HCT116 (cell line): ENCODE results near the gene UBE2E2. TPM values are rescaled to one million over a fixed set of nuclear protein-coding genes. Genes with fewer than 3 reads are reported as not detected.

Experiments
- ATAC-seq: fragments of 200-7000 bp; cut with Tn5 transposase; 2 replicates; pipeline ENCODE4 v1.9.1; 2020; ENCODE audit warnings: mild to moderate bottlenecking, moderate library complexity
- BruUV-seq: library from RNA; stranded (reverse); fragments of 400-500 nt; replicated peaks from 2 replicates; lab custom pipeline; 2021; lab: Mats Ljungman, UMichigan
- CTCF ChIA-PET: fragments of 300-600 bp; sonication (Branson Sonifier 250); formaldehyde crosslinking; loops from one replicate; lab custom pipeline; 2021; ENCODE audit warnings: antibody characterized with exemption; lab: Charles Lee
- POLR2A ChIA-PET: fragments of 300-600, 350-600 bp; sonication (Branson Sonifier 250); formaldehyde crosslinking; loops from one replicate; lab custom pipeline; 2021; ENCODE audit warnings: antibody characterized with exemption; lab: Charles Lee
- RAD21 ChIA-PET, 2 experiments: fragments of 300-600 bp; sonication (Branson Sonifier 250); formaldehyde crosslinking; loops; one replicate each; lab custom pipeline; 2023; ENCODE audit warnings: low total read pairs in 2 of 2; ENCODE audit not compliant: uncharacterized antibody in 2 of 2, unreplicated experiment in 2 of 2, low non-redundant PET in 1 of 2; lab: Charles Lee
- DNase-seq: peaks from one replicate; pipeline ENCODE4 v3.0.0-alpha.2; 2010; ENCODE audit warnings: low read depth, low spot score
- H2AFZ ChIP-seq: fragments of 200-600 bp; shearing (Covaris generic), sonication (generic); 2 replicates; pipeline ENCODE4 v1.6.1; 2017; ENCODE audit warnings: low read depth, mixed run types, mixed read lengths, antibody characterized with exemption, low read length; ENCODE audit not compliant: poor library complexity, severe bottlenecking
- H3K27ac ChIP-seq: 2 replicates; pipeline ENCODE4 v1.5.1; 2012; ENCODE audit warnings: low read depth, low read length
- H3K27me3 ChIP-seq: fragments of 200-600 bp; sonication (generic); 2 replicates; pipeline ENCODE4 v1.6.1; 2016; ENCODE audit warnings: mixed run types, low read length, mixed read lengths; ENCODE audit not compliant: insufficient read depth
- H3K36me3 ChIP-seq, 2 experiments: fragments of 200-500 bp in 1 of 2; fragments of 200-600 bp in 1 of 2; sonication (Bioruptor generic) in 1 of 2; sonication (generic) in 1 of 2; 2 replicates each; pipeline versions ENCODE4 v1.5.1 to v1.6.1; 2014 to 2016; ENCODE audit warnings: low read length in 2 of 2, inconsistent platforms in 1 of 2, mixed read lengths in 1 of 2, mixed run types in 1 of 2; ENCODE audit not compliant: insufficient read depth in 2 of 2, control insufficient read depth in 1 of 2
- H3K4me1 ChIP-seq, 2 experiments: fragments of 200-600 bp in 1 of 2; sonication (generic) in 1 of 2; 2 replicates each; pipeline versions ENCODE4 v1.5.1 to v1.6.1; 2012 to 2017; ENCODE audit warnings: low read length in 2 of 2, inconsistent platforms in 1 of 2, mild to moderate bottlenecking in 1 of 2, mixed read lengths in 1 of 2, mixed run types in 1 of 2, moderate library complexity in 1 of 2; ENCODE audit not compliant: insufficient read depth in 2 of 2, control insufficient read depth in 1 of 2
- H3K4me2 ChIP-seq: fragments of 200-600 bp; sonication (generic); 2 replicates; pipeline ENCODE4 v1.6.1; 2017; ENCODE audit warnings: mixed run types, low read length, mixed read lengths
- H3K4me3 ChIP-seq, 2 experiments: fragments of 200-600 bp in 1 of 2; sonication (generic) in 1 of 2; replicated peaks in 1 of 2; 2 replicates each; pipeline ENCODE4 v1.5.1; 2011 to 2016; ENCODE audit warnings: low read length in 2 of 2, control low read depth in 1 of 2, low read depth in 1 of 2, mild to moderate bottlenecking in 1 of 2, mixed read lengths in 1 of 2, mixed run types in 1 of 2
- H3K79me2 ChIP-seq: fragments of 200-600 bp; sonication (generic); 2 replicates; pipeline ENCODE4 v1.6.1; 2017; ENCODE audit warnings: mild to moderate bottlenecking, mixed run types, low read length, moderate library complexity, mixed read lengths; ENCODE audit not compliant: insufficient read depth
- H3K9ac ChIP-seq: fragments of 200-600 bp; sonication (generic); 2 replicates; pipeline ENCODE4 v1.6.1; 2016; ENCODE audit warnings: low read length, mixed read lengths
- H3K9me2 ChIP-seq: fragments of 200-600 bp; sonication (generic), shearing (Covaris generic); 2 replicates; pipeline ENCODE4 v1.6.1; 2017; ENCODE audit warnings: mixed run types, mild to moderate bottlenecking, moderate library complexity; ENCODE audit not compliant: insufficient read depth
- H3K9me3 ChIP-seq, 2 experiments: fragments of 200-500 bp in 1 of 2; fragments of 200-600 bp in 1 of 2; sonication (Bioruptor generic) in 1 of 2; sonication (generic) in 1 of 2; 2 replicates each; pipeline ENCODE4 v1.6.1; 2014 to 2017; ENCODE audit warnings: low read length in 2 of 2, mixed read lengths in 2 of 2, inconsistent platforms in 1 of 2, low read depth in 1 of 2, mild to moderate bottlenecking in 1 of 2, mixed run types in 1 of 2, moderate library complexity in 1 of 2; ENCODE audit not compliant: control insufficient read depth in 1 of 2, insufficient read depth in 1 of 2
- H4K20me1 ChIP-seq: fragments of 200-600 bp; sonication (generic), shearing (Covaris generic); 2 replicates; pipeline ENCODE4 v1.6.1; 2017; ENCODE audit warnings: mixed run types, mild to moderate bottlenecking, moderate library complexity; ENCODE audit not compliant: insufficient read depth
- CBX3 ChIP-seq: IDR thresholded peaks from 2 replicates; pipeline ENCODE4 v1.6.1; 2012; ENCODE audit warnings: low read depth
- CEBPB ChIP-seq: IDR thresholded peaks from 2 replicates; pipeline ENCODE4 v1.6.1; 2012; ENCODE audit warnings: low read depth
- CTCF ChIP-seq, 3 experiments: fragments of 200-600 bp in 1 of 3; sonication (generic) in 1 of 3; IDR thresholded peaks in 2 of 3; conservative IDR thresholded peaks in 1 of 3; 2 replicates each; pipeline ENCODE4 v1.5.1; 2012 to 2017; ENCODE audit warnings: low read depth in 2 of 3, low read length in 2 of 3, antibody characterized with exemption in 1 of 3, borderline replicate concordance in 1 of 3, control low read depth in 1 of 3, mild to moderate bottlenecking in 1 of 3, mixed read lengths in 1 of 3, mixed run types in 1 of 3, moderate library complexity in 1 of 3; ENCODE audit not compliant: insufficient read depth in 1 of 3
- EZH2 ChIP-seq: fragments of 200-600 bp; sonication (generic); IDR thresholded peaks from 2 replicates; pipeline ENCODE4 v1.6.1; 2017; ENCODE audit warnings: antibody characterized with exemption, mixed run types
- FOSL1 ChIP-seq: IDR thresholded peaks from 2 replicates; pipeline ENCODE4 v1.6.1; 2012; ENCODE audit warnings: low read depth
- JUND ChIP-seq: IDR thresholded peaks from 2 replicates; pipeline ENCODE4 v1.6.1; 2012
- MAX ChIP-seq: IDR thresholded peaks from 2 replicates; pipeline ENCODE4 v1.6.1; 2012
- POLR2AphosphoS5 ChIP-seq: IDR thresholded peaks from 2 replicates; pipeline ENCODE4 v1.6.1; 2011; ENCODE audit warnings: mild to moderate bottlenecking, low read depth, low read length, moderate library complexity
- RAD21 ChIP-seq: IDR thresholded peaks from 2 replicates; pipeline ENCODE4 v1.6.1; 2012; ENCODE audit warnings: low read depth, mild to moderate bottlenecking
- SIN3A ChIP-seq: IDR thresholded peaks from 2 replicates; pipeline ENCODE4 v1.6.1; 2012; ENCODE audit warnings: low read depth
- SP1 ChIP-seq: IDR thresholded peaks from 2 replicates; pipeline ENCODE4 v1.6.1; 2012; ENCODE audit warnings: low read depth
- SRF ChIP-seq: IDR thresholded peaks from 2 replicates; pipeline ENCODE4 v1.6.1; 2012; ENCODE audit warnings: low read depth
- TCF7L2 ChIP-seq: IDR thresholded peaks from 2 replicates; pipeline ENCODE4 v1.7.0; 2011; ENCODE audit warnings: borderline replicate concordance, inconsistent platforms; ENCODE audit not compliant: insufficient read depth, insufficient read length; ENCODE audit errors: extremely low read depth
- YY1 ChIP-seq: IDR thresholded peaks from 2 replicates; pipeline ENCODE4 v1.6.1; 2011; ENCODE audit warnings: low read length, low read depth, moderate library complexity, mild to moderate bottlenecking; ENCODE audit not compliant: insufficient replicate concordance; ENCODE audit errors: extremely low read depth
- ZBTB33 ChIP-seq: IDR thresholded peaks from 2 replicates; pipeline ENCODE4 v1.6.1; 2011; ENCODE audit warnings: mild to moderate bottlenecking, low read length, moderate library complexity; ENCODE audit not compliant: insufficient replicate concordance; ENCODE audit errors: extremely low read depth
- ZFX ChIP-seq: fragments of 450-650 bp; IDR thresholded peaks from 2 replicates; pipeline ENCODE4 v1.6.1; 2017
- ZNF274 ChIP-seq: fragments of 200-500 bp; sonication (Bioruptor generic); IDR thresholded peaks from 2 replicates; pipeline ENCODE4 v1.6.1; 2014; ENCODE audit warnings: mild to moderate bottlenecking, low read depth, low read length, inconsistent platforms
- intact Hi-C: fragments of 100-400 bp; cut with micrococcal nuclease; formaldehyde crosslinking; loops from 2 replicates; pipeline ENCODE4 v1.10.0; 2022
- total RNA-seq: library from RNA; stranded (reverse); gene quantifications from one replicate; pipeline ENCODE4 v1.2.1, GENCODE V29; 2021; ENCODE audit not compliant: unreplicated experiment

The UBE2E2 gene
- total RNA-seq, 1 experiment from 2014 or later: 21.4 TPM

- Histone ChIP-seq H3K4me1 (no peaks in the 10 kb centered on the region), H3K4me2 (no peak overlapping the region), H3K4me3 (no peak overlapping the region), H2AFZ (no peak overlapping the region), H3K27me3 (peaks cover 14% of the 10 kb centered on the region; the same call in 1 of the 2 replicates), H3K36me3 (no peaks in the 10 kb centered on the region), H3K27ac (no peak overlapping the region), H4K20me1 (no peaks in the 10 kb centered on the region), H3K79me2 (no peaks in the 10 kb centered on the region), H3K9me3 (no peaks in the 10 kb centered on the region), H3K9ac (no peak overlapping the region), H3K9me2 (no peaks in the 10 kb centered on the region)
- BruUV-seq: no TSS peak
- POLR2A ChIA-PET: no interaction called here
- ATAC-seq: no peak
- no peak for TF ChIP-seq SIN3A
- no peak for TF ChIP-seq EZH2
- RAD21 ChIA-PET: no interaction called here
- no peak for DNase-seq
- CTCF ChIA-PET: no interaction called here
- intact Hi-C loops: no loop called here
These were observed 117.8 kb downstream of the UBE2E2 start for GRCh38 chr3:23320586-23321570.

GRCh38 chr3:23324745-23325144, 121.6 kb downstream of the UBE2E2 start:
- Histone ChIP-seq H4K20me1 (no peaks in the 10 kb centered on the region), H3K79me2 (no peaks in the 10 kb centered on the region), H3K9me3 (no peaks in the 10 kb centered on the region), H3K27me3 (peaks cover 25% of the 10 kb centered on the region; the same call in 1 of the 2 replicates), H2AFZ (no peak overlapping the region), H3K9me2 (no peaks in the 10 kb centered on the region), H3K9ac (no peak overlapping the region), H3K4me2 (no peak overlapping the region), H3K36me3 (no peaks in the 10 kb centered on the region), H3K4me1 (no peaks in the 10 kb centered on the region), H3K4me3 (no peak overlapping the region), H3K27ac (no peak overlapping the region)
- DNase-seq (no peak), ATAC-seq (no peak)
- no TSS peak for BruUV-seq
- POLR2A ChIA-PET: no interaction called here
- CTCF ChIA-PET: no interaction called here
- RAD21 ChIA-PET: no interaction called here
- intact Hi-C loops: no loop called here
- TF ChIP-seq ZBTB33 (no peak), ZFX (no peak), POLR2AphosphoS5 (no peak), RAD21 (no peak), SP1 (no peak), MAX (no peak), FOSL1 (no peak), ZNF274 (no peak), YY1 (no peak), SRF (no peak), CBX3 (no peak), JUND (no peak), TCF7L2 (no peak), CTCF (IDR thresholded peaks at IDR 0.05 in 2 of 3, conservative IDR thresholded peaks at IDR 0.05 in 1 of 3; ENCODE audit: borderline replicate concordance in 1 of 3, insufficient read depth in 1 of 3, low read depth in 2 of 3, low read length in 2 of 3) (no peak), CEBPB (no peak)
